Vagina (tissue), 2 donors: ENCODE measurements around the gene COL27A1.

Experiments used
- CTCF ChIP-seq, 3 experiments: fragments of 450-650 bp in 2 of 3; fragments of 200-600 bp in 1 of 3; sonication (generic) in 1 of 3; IDR thresholded peaks; one replicate each; pipeline ENCODE4 v1.5.1; 2017 to 2019; ENCODE audit warnings: antibody characterized with exemption in 3 of 3, mild to moderate bottlenecking in 2 of 3, moderate library complexity in 2 of 3
- POLR2A ChIP-seq, 2 donors: fragments of 450-650 bp; IDR thresholded peaks; one replicate each; pipeline ENCODE4 v1.6.1; 2017; ENCODE audit warnings: antibody characterized with exemption in 2 of 2, mild to moderate bottlenecking in 2 of 2, moderate library complexity in 2 of 2
- POLR2AphosphoS5 ChIP-seq, 2 donors: sonication (generic); formaldehyde crosslinking; IDR thresholded peaks; one replicate each; pipeline ENCODE4 v1.9.0; 2017; ENCODE audit warnings: antibody characterized with exemption in 2 of 2, mild to moderate bottlenecking in 2 of 2, low read depth in 1 of 2; ENCODE audit not compliant: insufficient read depth in 1 of 2

GRCh38 chr9:114143234-114143633 is 12.1 kb upstream of the COL27A1 start:
- no peak for TF ChIP-seq CTCF (IDR thresholded peaks at IDR 0.05)
- TF ChIP-seq POLR2AphosphoS5 (IDR thresholded peaks at IDR 0.05; ENCODE audit: insufficient read depth in 1 of 2, low read depth in 1 of 2): no peak
- TF ChIP-seq POLR2A (IDR thresholded peaks at IDR 0.05): no peak
